Trophoblast cell (in vitro differentiated cells and primary cell): ENCODE data around the gene DNAH14.

Experiments used
- DNase-seq, 2 donors: peaks; one replicate each; pipeline ENCODE4 v3.0.0-alpha.2; 2016
- H2AFZ ChIP-seq: 2 replicates; pipeline ENCODE4 v1.6.1; 2013; ENCODE audit warnings: low read length, moderate library complexity, mild to moderate bottlenecking; ENCODE audit not compliant: insufficient read depth, poor library complexity
- H2AK5ac ChIP-seq: 2 replicates; pipeline ENCODE4 v1.6.1; 2013; ENCODE audit warnings: mild to moderate bottlenecking, low read length
- H2BK120ac ChIP-seq: 2 replicates; pipeline ENCODE4 v1.6.1; 2013; ENCODE audit warnings: low read length, mild to moderate bottlenecking, moderate library complexity; ENCODE audit not compliant: insufficient read depth, poor library complexity
- H2BK12ac ChIP-seq: 2 replicates; pipeline ENCODE4 v1.6.1; 2013; ENCODE audit warnings: mild to moderate bottlenecking, low read length, moderate library complexity
- H2BK5ac ChIP-seq: 2 replicates; pipeline ENCODE4 v1.6.1; 2013; ENCODE audit warnings: low read length, low read depth, moderate library complexity, mild to moderate bottlenecking; ENCODE audit not compliant: poor library complexity
- H3K14ac ChIP-seq: 2 replicates; pipeline ENCODE4 v1.6.1; 2013; ENCODE audit warnings: mild to moderate bottlenecking, low read length
- H3K18ac ChIP-seq: 2 replicates; pipeline ENCODE4 v1.6.1; 2013; ENCODE audit warnings: mild to moderate bottlenecking, low read length
- H3K23ac ChIP-seq: 2 replicates; pipeline ENCODE4 v1.6.1; 2013; ENCODE audit warnings: low read length
- H3K27ac ChIP-seq: 2 replicates; pipeline ENCODE4 v1.5.1; 2013; ENCODE audit warnings: low read depth, mild to moderate bottlenecking, inconsistent platforms, low read length, moderate library complexity
- H3K27me3 ChIP-seq: 2 replicates; pipeline ENCODE4 v1.6.1; 2013; ENCODE audit warnings: inconsistent platforms, mild to moderate bottlenecking, low read length, moderate library complexity; ENCODE audit not compliant: insufficient read depth
- H3K36me3 ChIP-seq, 2 experiments: 1 replicate in 1 of 2; 2 replicates in 1 of 2; pipeline ENCODE4 v1.6.1; 2013; ENCODE audit warnings: low read length in 2 of 2, mild to moderate bottlenecking in 2 of 2, moderate library complexity in 1 of 2; ENCODE audit not compliant: insufficient read depth in 2 of 2, control insufficient read depth in 1 of 2
- H3K4ac ChIP-seq: 2 replicates; pipeline ENCODE4 v1.6.1; 2013; ENCODE audit warnings: low read depth, mild to moderate bottlenecking, low read length, moderate library complexity
- H3K4me1 ChIP-seq, 2 experiments: 1 replicate in 1 of 2; 2 replicates in 1 of 2; pipeline ENCODE4 v1.6.1; 2013; ENCODE audit warnings: low read length in 2 of 2, mild to moderate bottlenecking in 2 of 2, moderate library complexity in 1 of 2; ENCODE audit not compliant: insufficient read depth in 2 of 2, control insufficient read depth in 1 of 2
- H3K4me2 ChIP-seq: 2 replicates; pipeline ENCODE4 v1.6.1; 2013; ENCODE audit warnings: inconsistent platforms, mild to moderate bottlenecking, low read length, moderate library complexity
- H3K4me3 ChIP-seq: 2 replicates; pipeline ENCODE4 v1.5.1; 2013; ENCODE audit warnings: mild to moderate bottlenecking, low read depth, low read length, inconsistent platforms
- H3K79me1 ChIP-seq: one replicate; pipeline ENCODE4 v1.6.1; 2013; ENCODE audit warnings: low read length
- H3K79me2 ChIP-seq: 2 replicates; pipeline ENCODE4 v1.6.1; 2013; ENCODE audit warnings: low read length, mild to moderate bottlenecking; ENCODE audit not compliant: control insufficient read depth, insufficient read depth, poor library complexity
- H3K9ac ChIP-seq: 2 replicates; pipeline ENCODE4 v1.6.1; 2013; ENCODE audit warnings: mild to moderate bottlenecking, low read length
- H3K9me3 ChIP-seq: 2 replicates; pipeline ENCODE4 v1.6.1; 2013; ENCODE audit warnings: low read depth, mild to moderate bottlenecking, control low read depth, inconsistent platforms, low read length; ENCODE audit not compliant: insufficient read depth
- H4K12ac ChIP-seq: 2 replicates; pipeline ENCODE4 v1.6.1; 2013; ENCODE audit warnings: low read depth, mild to moderate bottlenecking, low read length, moderate library complexity
- H4K8ac ChIP-seq: 2 replicates; pipeline ENCODE4 v1.6.1; 2013; ENCODE audit warnings: low read depth, mild to moderate bottlenecking, low read length, moderate library complexity
- H4K91ac ChIP-seq: one replicate; pipeline ENCODE4 v1.6.1; 2013; ENCODE audit warnings: low read depth, mild to moderate bottlenecking, low read length, moderate library complexity
- WGBS: extraction: QIAGEN DNeasy Blood & Tissue Kit; methylation state at CpG from one replicate; pipeline ENCODE4 v1.1.7; 2013; ENCODE audit warnings: missing lambda C conversion rate; ENCODE audit not compliant: insufficient read length, insufficient coverage; ENCODE audit errors: extremely low coverage; 5-methylcytosine and 5-hydroxymethylcytosine counted together

DNAH14 gene

GRCh38 chr1:225254676-225255075, 325.2 kb downstream of the DNAH14 start:
- no peak overlapping the region for H2AFZ ChIP-seq
- H3K36me3 ChIP-seq = no peaks in the 10 kb centered on the region
- H3K79me2 ChIP-seq = no peaks in the 10 kb centered on the region
- no peak overlapping the region for H4K8ac ChIP-seq
- no peak overlapping the region for H2BK5ac ChIP-seq
- H3K23ac ChIP-seq = no peak overlapping the region
- H4K91ac ChIP-seq = no peak overlapping the region
- H2BK120ac ChIP-seq = no peak overlapping the region
- H3K14ac ChIP-seq = no peak overlapping the region
- no peak overlapping the region for H2BK12ac ChIP-seq
- no peak overlapping the region for H3K18ac ChIP-seq
- no CpG with 5 or more reads among the region's 4 CpGs for WGBS
- no peak overlapping the region for H4K12ac ChIP-seq
- H3K4me1 ChIP-seq = no peaks in the 10 kb centered on the region
- no peak overlapping the region for H3K27ac ChIP-seq
- no peak overlapping the region for H2AK5ac ChIP-seq
- no peaks in the 10 kb centered on the region for H3K27me3 ChIP-seq
- DNase-seq = no peak
- no peak overlapping the region for H3K4ac ChIP-seq
- H3K9ac ChIP-seq = no peak overlapping the region
- no peak overlapping the region for H3K4me3 ChIP-seq
- no peaks in the 10 kb centered on the region for H3K9me3 ChIP-seq
- H3K4me2 ChIP-seq = no peak overlapping the region
- H3K79me1 ChIP-seq = no peaks in the 10 kb centered on the region

DNA sequence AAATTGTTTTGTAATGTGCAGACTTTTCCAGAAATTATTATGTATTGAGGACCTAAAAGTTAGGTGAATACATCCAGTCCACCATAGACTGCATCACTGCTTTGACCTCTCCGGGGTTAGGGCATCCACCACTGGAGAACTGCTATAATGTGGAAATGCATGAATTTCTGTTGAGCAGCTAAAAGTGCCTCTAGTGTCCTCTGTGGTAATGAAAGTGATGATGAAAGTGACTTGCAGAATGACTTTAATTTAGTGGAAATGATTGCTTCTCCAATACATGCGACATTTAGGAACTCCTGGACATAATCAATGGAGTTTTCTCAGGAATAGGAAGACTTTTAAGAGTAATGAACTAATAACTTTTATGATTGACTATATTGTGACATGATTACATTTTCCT, 327.6 kb downstream of the DNAH14 start:
- no peak overlapping the region for H2BK120ac ChIP-seq
- H3K4me3 ChIP-seq = no peak overlapping the region
- no peak overlapping the region for H3K4ac ChIP-seq
- H4K91ac ChIP-seq = no peak overlapping the region
- H3K9me3 ChIP-seq = no peaks in the 10 kb centered on the region
- H3K18ac ChIP-seq = no peak overlapping the region
- no peak for DNase-seq
- H2BK5ac ChIP-seq = no peak overlapping the region
- H3K23ac ChIP-seq = no peak overlapping the region
- H3K79me1 ChIP-seq = no peaks in the 10 kb centered on the region
- H3K4me1 ChIP-seq = no peaks in the 10 kb centered on the region
- no peak overlapping the region for H3K27ac ChIP-seq
- no peak overlapping the region for H3K4me2 ChIP-seq
- H3K9ac ChIP-seq = no peak overlapping the region
- H2BK12ac ChIP-seq = no peak overlapping the region
- no peaks in the 10 kb centered on the region for H3K27me3 ChIP-seq
- no peak overlapping the region for H4K8ac ChIP-seq
- no peak overlapping the region for H2AFZ ChIP-seq
- no peak overlapping the region for H2AK5ac ChIP-seq
- no peaks in the 10 kb centered on the region for H3K36me3 ChIP-seq
- H4K12ac ChIP-seq = no peak overlapping the region
- no peak overlapping the region for H3K14ac ChIP-seq
- H3K79me2 ChIP-seq = no peaks in the 10 kb centered on the region
- WGBS = no CpG with 5 or more reads among the region's 2 CpGs

GRCh38 chr1:225258811-225259210, 329.3 kb downstream of the DNAH14 start:
- Histone ChIP-seq H3K79me1 (no peaks in the 10 kb centered on the region), H3K4ac (no peak overlapping the region), H3K4me3 (no peak overlapping the region), H3K27ac (no peak overlapping the region), H3K23ac (no peak overlapping the region), H2BK12ac (no peak overlapping the region), H3K9ac (no peak overlapping the region), H3K4me2 (no peak overlapping the region), H4K91ac (no peak overlapping the region), H2AK5ac (no peak overlapping the region), H3K27me3 (no peaks in the 10 kb centered on the region), H4K8ac (no peak overlapping the region), H3K79me2 (no peaks in the 10 kb centered on the region), H3K14ac (no peak overlapping the region), H2BK5ac (no peak overlapping the region), H3K18ac (no peak overlapping the region), H2BK120ac (no peak overlapping the region), H4K12ac (no peak overlapping the region), H3K4me1 (no peaks in the 10 kb centered on the region), H3K36me3 (no peaks in the 10 kb centered on the region), H3K9me3 (no peaks in the 10 kb centered on the region), H2AFZ (no peak overlapping the region)
- no peak for DNase-seq

DNA sequence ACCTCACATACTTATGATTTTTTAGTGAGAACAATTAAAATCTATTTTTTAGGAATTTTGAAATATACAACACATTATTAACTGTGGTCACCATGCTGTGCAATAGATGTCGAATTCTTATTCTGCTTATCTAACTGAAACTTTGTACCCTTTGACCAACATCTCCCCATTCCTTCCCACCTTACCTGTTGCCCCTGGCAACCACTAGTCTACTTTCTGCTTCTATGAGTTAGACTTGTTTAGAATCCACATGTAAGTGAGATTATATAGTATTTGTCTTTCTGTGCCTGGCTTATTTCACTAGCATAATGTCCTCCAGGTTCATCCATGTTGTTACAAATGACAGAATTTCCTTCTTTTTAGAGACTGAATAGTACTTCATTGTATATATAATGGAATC, 330.1 kb downstream of the DNAH14 start:
- WGBS = no CpG with 5 or more reads among the region's 1 CpG
- H2BK5ac ChIP-seq = no peak overlapping the region
- no peaks in the 10 kb centered on the region for H3K79me2 ChIP-seq
- H2BK120ac ChIP-seq = no peak overlapping the region
- H3K9ac ChIP-seq = no peak overlapping the region
- no peaks in the 10 kb centered on the region for H3K36me3 ChIP-seq
- no peak overlapping the region for H4K12ac ChIP-seq
- DNase-seq = no peak
- no peak overlapping the region for H3K23ac ChIP-seq
- no peak overlapping the region for H2AK5ac ChIP-seq
- no peak overlapping the region for H3K27ac ChIP-seq
- no peak overlapping the region for H3K18ac ChIP-seq
- H3K14ac ChIP-seq = no peak overlapping the region
- H4K91ac ChIP-seq = no peak overlapping the region
- no peak overlapping the region for H4K8ac ChIP-seq
- H3K79me1 ChIP-seq = no peaks in the 10 kb centered on the region
- no peak overlapping the region for H3K4me3 ChIP-seq
- no peaks in the 10 kb centered on the region for H3K4me1 ChIP-seq
- no peak overlapping the region for H2BK12ac ChIP-seq
- H3K27me3 ChIP-seq = no peaks in the 10 kb centered on the region
- H3K9me3 ChIP-seq = no peaks in the 10 kb centered on the region
- no peak overlapping the region for H3K4ac ChIP-seq
- H3K4me2 ChIP-seq = no peak overlapping the region
- H2AFZ ChIP-seq = no peak overlapping the region

- H4K12ac ChIP-seq = no peak overlapping the region
- no peak overlapping the region for H3K9ac ChIP-seq
- H2AK5ac ChIP-seq = no peak overlapping the region
- H3K79me1 ChIP-seq = no peaks in the 10 kb centered on the region
- no peak overlapping the region for H2BK12ac ChIP-seq
- H4K91ac ChIP-seq = no peak overlapping the region
- no peak overlapping the region for H2AFZ ChIP-seq
- no peak overlapping the region for H3K27ac ChIP-seq
- no CpG with 5 or more reads among the region's 1 CpG for WGBS
- no peaks in the 10 kb centered on the region for H3K4me1 ChIP-seq
- no peak overlapping the region for H3K4me2 ChIP-seq
- no peak overlapping the region for H2BK120ac ChIP-seq
- H2BK5ac ChIP-seq = no peak overlapping the region
- H3K14ac ChIP-seq = no peak overlapping the region
- H3K18ac ChIP-seq = no peak overlapping the region
- H4K8ac ChIP-seq = no peak overlapping the region
- no peaks in the 10 kb centered on the region for H3K79me2 ChIP-seq
- DNase-seq = no peak
- H3K4ac ChIP-seq = no peak overlapping the region
- no peak overlapping the region for H3K4me3 ChIP-seq
- H3K9me3 ChIP-seq = no peaks in the 10 kb centered on the region
- no peak overlapping the region for H3K23ac ChIP-seq
- H3K27me3 ChIP-seq = no peaks in the 10 kb centered on the region
- H3K36me3 ChIP-seq = no peaks in the 10 kb centered on the region
Measured at GRCh38 chr1:225260319-225260718, 330.8 kb downstream of the DNAH14 start.
